Measurements from ENCODE around the gene SLC26A11. TPM values are rescaled to one million over a fixed set of nuclear protein-coding genes. Genes with fewer than 3 reads are reported as not detected.

Gene SLC26A11
- total and polyA plus RNA-seq, 2 donors (not counting 1 experiment from before 2014, with no cell fraction given) = 10.1 to 31.4 TPM

- Mint-ChIP-seq H3K4me3 (no peak overlapping the region), H3K4me1 (no peaks in the 10 kb centered on the region), H3K27ac (no peak overlapping the region), H3K27me3 (peaks cover 16% of the 10 kb centered on the region), H3K9me3 (ENCODE audit: insufficient read depth) (no peaks in the 10 kb centered on the region)
- ATAC-seq (ENCODE audit: low read depth) (peak; percentile 24), DNase-seq (peak; percentile 74)
- H3K9ac ChIP-seq (ENCODE audit: low read length) = no peak overlapping the region
- H3K4me1 ChIP-seq (ENCODE audit: control insufficient read depth in 2 of 2, insufficient read depth in 2 of 2, low read length in 2 of 2) = no peaks in the 10 kb centered on the region
- no peak overlapping the region for H3K4me2 ChIP-seq (replicated peaks; ENCODE audit: low read depth, low read length, poor library complexity, severe bottlenecking)
- ChIA-PET CTCF (interaction anchor here (0.6 to 4.7 kb wide), 29 partner anchors 11 to 919 kb away, joined by 3 to 55 read pairs (median 4); partner anchors contain the start of genes SGSH and SLC26A11), POLR2A (no interaction called here)
- TF ChIP-seq CTCF (IDR thresholded peaks at IDR 0.05) (peak; percentile 99), EZH2 (IDR thresholded peaks at IDR 0.05; ENCODE audit: borderline replicate concordance, insufficient read depth, low read depth, low read length, poor library complexity, severe bottlenecking) (no peak)
- WGBS (ENCODE audit: insufficient coverage) = 76% methylated on average over 23 of the region's 27 CpGs
- intact Hi-C loops (cut with micrococcal nuclease) = loop anchor here (1.0 kb wide), 1 partner anchor 57 kb away; no protein-coding TSS in a partner anchor
- no peaks in the 10 kb centered on the region for H3K79me2 ChIP-seq (ENCODE audit: control insufficient read depth, insufficient read depth, low read length)
- H4K20me1 ChIP-seq (ENCODE audit: control insufficient read depth, insufficient read depth, low read length, poor library complexity, severe bottlenecking) = no peaks in the 10 kb centered on the region
- H3K27me3 ChIP-seq (replicated peaks in 1 of 4; ENCODE audit: control extremely low read depth in 1 of 4, control insufficient read depth in 3 of 4, insufficient read depth in 4 of 4, low read length in 3 of 4) = peaks cover 0 to 11% (median 0%) of the 10 kb centered on the region in 4 experiments
- no peak overlapping the region for H3K4me3 ChIP-seq (ENCODE audit: control extremely low read depth in 1 of 5, extremely low read depth in 1 of 5, insufficient read depth in 1 of 5, low read depth in 2 of 5, low read length in 4 of 5)
- H3K36me3 ChIP-seq (replicated peaks in 1 of 2; ENCODE audit: control extremely low read depth in 1 of 2, control insufficient read depth in 1 of 2, extremely low read depth in 1 of 2, insufficient read depth in 2 of 2, low read length in 1 of 2) = no peaks in the 10 kb centered on the region
- H3K27ac ChIP-seq (ENCODE audit: low read length in 2 of 2) = no peak overlapping the region
- H3K9me3 ChIP-seq (ENCODE audit: control extremely low read depth in 1 of 3, control insufficient read depth in 2 of 3, insufficient read depth in 1 of 3, low read length in 2 of 3) = peaks cover 0 to 9% (median 0%) of the 10 kb centered on the region in 3 donors
- no peak overlapping the region for H2AFZ ChIP-seq (ENCODE audit: insufficient read depth, low read depth, low read length, poor library complexity, severe bottlenecking)
These were observed 24.3 kb upstream of the SLC26A11 start for GRCh38 chr17:80195671-80196529.

- H3K79me2 ChIP-seq (ENCODE audit: control insufficient read depth, insufficient read depth, low read length) = no peaks in the 10 kb centered on the region
These were observed 23.6 kb upstream of the SLC26A11 start for GRCh38 chr17:80196652-80197051.

More at GRCh38 chr17:80196652-80197051, 23.6 kb upstream of the SLC26A11 start:
- no peak overlapping the region for H3K9ac ChIP-seq (ENCODE audit: low read length)
- H3K27me3 ChIP-seq (replicated peaks in 1 of 4; ENCODE audit: control extremely low read depth in 1 of 4, control insufficient read depth in 3 of 4, insufficient read depth in 4 of 4, low read length in 3 of 4) = peaks cover 0 to 11% (median 0%) of the 10 kb centered on the region in 4 experiments
- CTCF ChIA-PET = interaction anchor here (0.6 to 4.7 kb wide), 10 partner anchors 10 to 168 kb away, joined by 3 to 55 read pairs (median 6); no protein-coding TSS in a partner anchor
- DNase-seq (no peak), ATAC-seq (ENCODE audit: low read depth) (no peak)
- H3K4me1 ChIP-seq (ENCODE audit: control insufficient read depth in 2 of 2, insufficient read depth in 2 of 2, low read length in 2 of 2) = no peaks in the 10 kb centered on the region
- H3K9me3 ChIP-seq (ENCODE audit: control extremely low read depth in 1 of 3, control insufficient read depth in 2 of 3, insufficient read depth in 1 of 3, low read length in 2 of 3) = peaks cover 0 to 9% (median 0%) of the 10 kb centered on the region in 3 donors
- H3K27ac ChIP-seq (ENCODE audit: low read length in 2 of 2) = no peak overlapping the region
- H3K36me3 ChIP-seq (replicated peaks in 1 of 2; ENCODE audit: control extremely low read depth in 1 of 2, control insufficient read depth in 1 of 2, extremely low read depth in 1 of 2, insufficient read depth in 2 of 2, low read length in 1 of 2) = no peaks in the 10 kb centered on the region
- no peak overlapping the region for H3K4me3 ChIP-seq (ENCODE audit: control extremely low read depth in 1 of 5, extremely low read depth in 1 of 5, insufficient read depth in 1 of 5, low read depth in 2 of 5, low read length in 4 of 5)
- 97% methylated on average over 7 of the region's 7 CpGs for WGBS (ENCODE audit: insufficient coverage)
- POLR2A ChIA-PET = no interaction called here
- no peaks in the 10 kb centered on the region for H3K9me3 Mint-ChIP-seq (ENCODE audit: insufficient read depth)
- peaks cover 14% of the 10 kb centered on the region for H3K27me3 Mint-ChIP-seq
- intact Hi-C loops (cut with micrococcal nuclease) = loop anchor here (1.0 kb wide), 1 partner anchor 57 kb away; no protein-coding TSS in a partner anchor
- H4K20me1 ChIP-seq (ENCODE audit: control insufficient read depth, insufficient read depth, low read length, poor library complexity, severe bottlenecking) = no peaks in the 10 kb centered on the region
- H3K4me3 Mint-ChIP-seq = no peak overlapping the region
- H3K4me1 Mint-ChIP-seq = no peaks in the 10 kb centered on the region
- H2AFZ ChIP-seq (ENCODE audit: insufficient read depth, low read depth, low read length, poor library complexity, severe bottlenecking) = no peak overlapping the region
- TF ChIP-seq EZH2 (IDR thresholded peaks at IDR 0.05; ENCODE audit: borderline replicate concordance, insufficient read depth, low read depth, low read length, poor library complexity, severe bottlenecking) (no peak), CTCF (IDR thresholded peaks at IDR 0.05) (no peak)
- no peak overlapping the region for H3K4me2 ChIP-seq (replicated peaks; ENCODE audit: low read depth, low read length, poor library complexity, severe bottlenecking)
- no peak overlapping the region for H3K27ac Mint-ChIP-seq
